GM19438 (cell line): Measurements from ENCODE around the gene AOX1.
"Not testable (repeated sequence)": the region's sequence is repeated elsewhere in the genome, so short reads cannot be mapped to it uniquely, and the experiment has no call there.

Experiments
- ATAC-seq: cut with Tn5 transposase; IDR thresholded peaks from one replicate; pipeline ENCODE4 v1.9.1; 2021; ENCODE audit warnings: low read depth; ENCODE audit not compliant: unreplicated experiment

Gene AOX1

GRCh38 chr2:200625282-200625681 is 39.5 kb downstream of the AOX1 start:
- no peak for ATAC-seq

DNA sequence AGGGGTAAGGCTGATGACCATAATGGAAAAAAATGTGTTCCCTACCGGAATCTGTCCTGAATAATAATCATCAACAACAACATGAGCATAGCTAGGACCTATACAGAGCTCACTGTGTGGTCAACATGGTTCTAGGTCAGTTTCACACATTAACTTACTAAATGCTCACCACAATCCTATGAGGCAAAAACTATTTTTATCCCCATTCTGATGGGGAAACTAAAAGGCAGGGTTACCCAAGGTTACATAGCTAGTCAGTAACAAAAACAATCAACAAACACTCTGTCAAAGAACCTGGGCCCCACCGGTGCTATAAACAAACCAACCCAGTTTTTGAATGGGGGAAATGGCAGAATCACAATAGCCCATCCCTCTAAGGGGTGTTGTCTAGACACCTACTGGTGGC is 40.1 kb downstream of the AOX1 start:
- no peak for ATAC-seq

DNA sequence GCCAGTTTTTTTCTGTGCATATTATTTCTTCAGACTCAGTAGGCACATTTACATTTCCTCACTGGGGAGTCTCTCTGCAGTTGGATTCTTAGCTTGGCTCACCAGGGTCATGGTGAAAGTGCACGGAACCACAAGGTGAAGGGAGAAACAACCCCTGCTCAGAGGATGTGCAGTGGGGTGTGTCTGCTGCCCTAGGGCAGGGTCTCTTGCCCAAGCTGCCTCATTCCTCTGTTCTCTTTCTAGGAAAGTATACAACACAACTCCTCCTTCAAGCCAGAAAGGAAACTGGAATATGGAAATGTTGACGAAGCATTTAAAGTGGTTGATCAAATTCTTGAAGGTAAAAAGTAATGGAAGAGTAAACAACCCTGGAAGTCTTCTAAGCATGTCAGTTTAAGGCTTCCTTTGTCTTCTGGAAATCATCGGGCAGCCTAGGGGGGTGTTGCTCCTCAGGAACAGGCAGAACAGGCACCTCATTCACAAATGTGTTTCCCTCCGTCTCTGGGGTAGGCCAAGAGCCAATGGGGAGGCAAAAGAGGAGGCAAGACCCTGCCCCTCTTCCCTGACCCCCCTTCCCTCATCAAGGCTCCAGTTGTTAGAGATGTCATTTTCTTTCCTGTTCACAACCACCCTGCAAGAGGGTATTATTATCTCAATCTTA is 41.4 kb downstream of the AOX1 start:
- ATAC-seq, result no peak

- ATAC-seq, result not testable (repeated sequence)
Measured at GRCh38 chr2:200628461-200628860, 42.6 kb downstream of the AOX1 start.

DNA sequence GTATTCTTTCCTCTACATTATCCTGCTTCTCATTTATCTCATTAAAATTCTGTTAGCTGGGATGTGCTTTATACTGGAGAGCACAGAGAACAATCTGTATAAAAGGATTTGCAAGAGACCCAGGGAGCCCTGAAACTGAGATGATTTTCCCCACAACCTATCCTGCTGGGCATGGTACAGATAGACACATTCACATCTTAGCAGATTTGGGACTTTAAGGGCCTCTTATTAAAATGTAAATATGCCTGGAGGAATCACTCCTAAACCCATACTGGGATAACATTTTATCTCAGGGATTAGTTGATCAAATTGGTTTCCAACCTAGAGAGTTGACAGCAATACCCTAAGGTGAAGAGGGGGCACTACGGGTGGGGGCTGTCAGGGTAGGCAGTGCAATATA is 45.5 kb downstream of the AOX1 start:
- ATAC-seq, result no peak

- no peak for ATAC-seq
Measured at GRCh38 chr2:200634231-200634964, 48.6 kb downstream of the AOX1 start.

DNA sequence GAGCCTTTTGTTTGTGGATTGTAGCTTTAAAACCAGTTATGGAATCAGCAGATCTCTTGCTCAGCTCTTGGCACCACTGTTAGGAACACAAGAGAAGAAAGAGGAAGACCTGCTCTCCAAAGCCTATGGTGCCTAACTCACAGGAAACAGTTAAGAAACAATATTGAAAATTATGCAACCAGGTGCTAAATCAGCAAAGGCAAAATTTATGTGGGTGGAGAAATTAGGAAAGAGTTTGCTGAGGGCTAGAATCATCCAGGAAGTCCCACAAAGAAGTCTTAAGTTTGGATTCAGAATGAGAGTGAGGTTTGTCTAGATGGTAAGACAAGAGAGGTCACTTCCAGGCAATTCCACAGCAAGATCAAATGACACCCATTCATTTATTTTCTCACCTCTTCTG is 49.4 kb downstream of the AOX1 start:
- ATAC-seq, result no peak

- ATAC-seq, result no peak
Measured at GRCh38 chr2:200637901-200638300, 52.1 kb downstream of the AOX1 start.

DNA sequence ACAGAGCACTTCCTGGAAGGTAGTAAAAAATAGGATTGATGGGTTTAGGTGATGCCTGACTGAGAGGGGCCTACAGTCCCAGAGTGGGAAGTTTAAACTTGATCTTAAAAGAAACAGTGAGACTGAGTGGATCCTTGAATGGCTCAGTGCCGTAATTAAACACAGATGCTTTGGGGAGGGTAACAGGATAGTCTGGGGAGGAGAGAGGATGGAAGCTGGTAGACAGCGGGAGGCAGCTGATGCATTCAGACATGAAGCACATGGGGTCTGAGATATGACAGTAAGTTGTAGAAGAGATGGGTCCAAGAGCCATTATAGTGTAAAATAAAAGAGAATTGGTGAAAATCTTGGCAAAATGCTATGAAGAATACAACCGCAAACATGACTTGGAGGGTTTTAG is 54.4 kb downstream of the AOX1 start:
- ATAC-seq, result no peak

DNA sequence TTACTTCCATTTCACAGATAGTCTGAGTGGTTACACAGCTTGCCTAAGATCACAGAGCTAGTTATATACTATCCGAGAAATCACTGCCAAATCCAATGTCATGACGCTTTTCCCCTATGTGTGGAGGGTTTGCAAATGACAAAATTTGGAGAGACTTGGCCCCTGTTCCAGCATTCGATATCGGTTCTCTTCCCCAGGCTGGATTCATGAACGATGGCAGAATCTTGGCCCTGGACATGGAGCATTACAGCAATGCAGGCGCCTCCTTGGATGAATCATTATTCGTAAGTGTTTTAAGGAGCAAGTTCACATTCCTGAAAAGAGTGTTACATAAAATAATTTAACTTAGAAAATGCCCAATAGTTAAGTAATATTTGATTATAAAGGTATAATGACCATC is 55.1 kb downstream of the AOX1 start:
- ATAC-seq, result no peak

- not testable (repeated sequence) for ATAC-seq
Measured at GRCh38 chr2:200648518-200649281, 62.9 kb downstream of the AOX1 start.

GRCh38 chr2:200649724-200650123 is 63.9 kb downstream of the AOX1 start:
- no peak for ATAC-seq

DNA sequence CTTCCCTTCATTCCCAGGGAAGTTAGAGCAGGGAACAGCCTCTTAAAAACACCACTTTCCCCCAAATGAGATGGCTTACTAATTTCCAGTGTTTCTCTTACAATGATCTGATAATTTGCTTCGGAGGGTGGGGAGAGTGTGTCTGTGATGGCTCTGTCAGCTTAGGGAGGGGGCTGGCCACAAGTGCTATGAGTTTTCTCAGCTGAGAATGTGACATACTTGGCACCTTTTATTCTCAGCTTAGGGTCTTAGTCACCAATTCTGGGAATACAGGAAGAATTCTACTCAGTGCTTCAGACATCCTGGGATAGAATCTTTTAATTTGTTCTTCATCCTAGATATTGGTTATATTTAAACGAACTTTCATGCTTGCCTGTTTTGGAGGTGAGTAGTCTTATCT is 64.4 kb downstream of the AOX1 start:
- ATAC-seq, result no peak

DNA sequence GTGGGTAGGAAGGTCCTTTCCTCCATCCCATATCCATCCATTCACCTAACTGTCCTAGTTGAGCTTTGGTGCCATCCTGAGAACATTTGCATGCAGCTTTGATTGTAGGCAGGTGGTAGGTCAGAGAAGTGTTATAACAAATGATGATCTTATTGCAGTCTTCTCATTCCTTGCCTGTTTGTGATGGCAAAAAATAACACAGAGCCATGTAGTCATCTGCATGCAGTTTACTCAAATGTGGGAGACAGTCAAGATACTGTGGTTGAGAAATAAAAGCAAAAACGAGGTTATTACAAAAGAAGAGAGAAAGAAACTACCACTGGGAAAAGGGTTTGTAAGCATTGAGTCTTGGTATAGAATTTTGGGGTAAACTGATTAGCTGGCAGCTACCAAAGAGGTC is 66.3 kb downstream of the AOX1 start:
- no peak for ATAC-seq

DNA sequence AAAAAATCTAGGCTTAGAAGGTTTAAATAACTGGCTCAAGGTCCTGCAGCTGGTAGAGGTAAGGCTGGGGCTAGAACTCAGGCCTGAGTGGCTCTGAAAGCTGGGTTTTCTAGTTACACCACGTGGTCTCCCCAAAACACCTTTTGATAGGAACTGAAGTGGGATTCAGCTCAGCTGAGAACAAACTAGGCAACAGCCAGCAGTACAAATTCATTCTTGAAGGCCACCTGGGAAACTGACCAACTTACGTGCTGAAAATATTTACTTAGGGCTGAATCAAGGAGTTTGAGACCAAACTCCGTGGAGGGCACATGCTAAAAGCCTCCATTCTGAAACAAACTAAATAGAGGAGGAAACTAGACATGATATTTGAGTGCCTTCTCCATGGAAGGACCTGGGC is 67.2 kb downstream of the AOX1 start:
- no peak for ATAC-seq

DNA sequence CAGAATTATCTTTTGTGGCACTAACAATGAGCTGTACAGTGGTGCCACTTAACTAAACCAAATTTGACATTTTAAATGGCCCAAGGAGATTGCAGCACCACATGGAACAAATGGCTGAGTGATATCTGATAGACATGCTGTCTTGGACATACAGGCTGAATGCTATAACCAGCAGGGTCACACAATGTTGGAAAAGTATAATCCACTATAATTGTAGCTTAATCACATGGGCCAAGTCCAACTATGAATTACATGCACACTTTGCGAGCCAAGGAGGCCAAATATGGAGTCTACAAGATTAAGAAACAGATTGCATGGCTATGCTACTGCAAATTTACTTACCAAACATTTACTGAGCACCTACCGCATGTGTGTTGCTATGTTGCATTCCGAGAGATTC is 69.0 kb downstream of the AOX1 start:
- ATAC-seq, result no peak

- no peak for ATAC-seq
Measured at GRCh38 chr2:200655918-200656580, 70.2 kb downstream of the AOX1 start.

DNA sequence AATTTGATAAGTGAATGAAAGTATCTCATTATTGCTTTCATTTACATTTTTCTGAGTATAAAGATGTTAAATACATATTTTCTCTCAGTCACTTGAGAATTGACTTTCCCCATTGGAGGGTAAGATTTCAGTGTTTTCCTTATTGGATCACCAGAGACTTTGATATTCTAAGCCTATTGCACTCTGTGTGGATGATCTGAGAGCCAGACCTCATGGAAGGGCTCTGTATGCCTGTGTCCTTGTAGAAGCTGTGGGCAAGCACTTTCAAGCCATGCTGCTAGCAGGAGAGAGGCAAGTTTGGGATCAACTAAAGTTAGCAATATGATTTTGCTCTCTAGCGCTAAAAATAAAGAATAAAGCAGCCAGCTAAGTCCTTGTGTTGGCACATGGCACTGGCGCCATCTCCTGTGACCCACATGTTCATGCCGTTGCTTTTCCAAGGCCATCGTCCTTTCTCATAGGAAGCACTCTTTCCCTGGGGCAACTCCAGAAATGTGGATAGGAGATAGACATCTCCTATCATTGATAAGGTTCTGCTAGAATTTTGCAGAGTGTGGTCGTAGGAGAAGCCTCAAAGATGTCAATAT is 72.6 kb downstream of the AOX1 start:
- ATAC-seq, result no peak

DNA sequence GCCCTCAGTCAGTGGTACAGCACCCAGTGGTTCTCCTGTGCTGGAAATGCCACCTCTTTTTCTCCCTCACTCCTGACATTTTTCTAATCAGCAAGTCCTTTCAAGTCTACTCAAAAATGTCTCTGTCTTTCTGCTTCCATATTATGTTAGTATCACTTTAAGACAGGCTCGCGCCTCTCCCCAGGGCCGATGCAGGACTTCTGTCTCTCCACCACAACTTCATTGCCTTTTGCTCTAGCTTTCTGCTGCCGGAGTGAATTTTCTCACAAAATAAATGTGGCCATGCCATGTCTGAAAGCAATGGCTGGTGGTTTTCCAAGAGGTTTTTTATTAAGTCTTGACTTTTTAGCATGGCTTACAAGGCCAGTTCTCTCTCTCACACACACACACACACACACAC is 73.6 kb downstream of the AOX1 start:
- ATAC-seq, result no peak

DNA sequence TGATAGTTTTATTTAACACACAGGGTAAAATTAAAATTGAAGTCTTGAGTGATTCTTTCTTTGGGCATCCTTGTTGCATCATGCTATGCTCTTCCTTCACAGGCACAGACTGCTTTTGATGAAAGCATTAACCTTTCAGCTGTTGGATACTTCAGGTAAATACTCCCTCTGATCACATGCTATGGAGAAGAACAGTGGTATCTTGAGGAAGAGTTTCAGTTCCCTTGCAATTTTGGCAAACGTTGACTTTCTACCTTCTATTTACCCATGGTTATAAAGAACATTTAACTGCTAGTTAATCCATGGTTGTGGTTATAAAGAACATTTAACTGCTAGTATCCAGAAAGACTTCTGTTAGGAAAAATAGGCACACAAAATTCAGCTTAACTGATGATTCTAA is 75.7 kb downstream of the AOX1 start:
- no peak for ATAC-seq

DNA sequence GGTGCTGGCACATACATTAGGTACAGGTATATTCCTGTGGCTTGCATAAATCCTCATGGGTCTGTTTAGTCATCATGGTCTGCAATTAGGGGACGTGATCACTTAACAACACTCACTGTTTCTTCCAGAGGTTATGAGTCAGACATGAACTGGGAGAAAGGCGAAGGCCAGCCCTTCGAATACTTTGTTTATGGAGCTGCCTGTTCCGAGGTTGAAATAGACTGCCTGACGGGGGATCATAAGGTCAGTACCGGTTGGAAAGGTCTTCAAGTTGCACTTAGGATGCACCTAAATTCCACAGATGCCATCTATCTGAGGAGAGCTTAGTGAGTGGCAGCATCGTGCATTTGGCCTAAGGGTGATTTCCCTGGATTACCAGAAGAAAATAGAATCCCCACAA is 76.9 kb downstream of the AOX1 start:
- no peak for ATAC-seq
